Body of pancreas (tissue), 4 donors: ENCODE results near the gene TMEM43.

Source experiments
- CTCF ChIP-seq, 7 experiments: fragments of 450-650 bp in 4 of 7; fragments of 200-600 bp in 3 of 7; sonication (generic) in 3 of 7; IDR thresholded peaks; one replicate each; pipeline ENCODE4 v1.5.1; 2016 to 2019; ENCODE audit warnings: antibody characterized with exemption in 7 of 7
- POLR2A ChIP-seq, 3 donors: fragments of 450-650 bp; IDR thresholded peaks; one replicate each; pipeline ENCODE4 v1.6.1; 2016; ENCODE audit warnings: antibody characterized with exemption in 3 of 3, mild to moderate bottlenecking in 2 of 3

GRCh38 chr3:14117468-14118399 lies 7.1 kb upstream of the TMEM43 start:
- TF ChIP-seq CTCF (IDR thresholded peaks at IDR 0.05): no peak
- no peak for TF ChIP-seq POLR2A (IDR thresholded peaks at IDR 0.05)
